CD4-positive, alpha-beta T cell treated with Interleukin-17A for 4 hours (primary cell): Measurements from ENCODE around the gene ADORA2B.
"Not testable (repeated sequence)": the region's sequence is repeated elsewhere in the genome, so short reads cannot be mapped to it uniquely, and the experiment has no call there.

Source experiments
- DNase-seq: peaks from one replicate; pipeline ENCODE4 v3.0.0-alpha.2; 2020; ENCODE audit warnings: mixed read lengths

ADORA2B gene

DNA sequence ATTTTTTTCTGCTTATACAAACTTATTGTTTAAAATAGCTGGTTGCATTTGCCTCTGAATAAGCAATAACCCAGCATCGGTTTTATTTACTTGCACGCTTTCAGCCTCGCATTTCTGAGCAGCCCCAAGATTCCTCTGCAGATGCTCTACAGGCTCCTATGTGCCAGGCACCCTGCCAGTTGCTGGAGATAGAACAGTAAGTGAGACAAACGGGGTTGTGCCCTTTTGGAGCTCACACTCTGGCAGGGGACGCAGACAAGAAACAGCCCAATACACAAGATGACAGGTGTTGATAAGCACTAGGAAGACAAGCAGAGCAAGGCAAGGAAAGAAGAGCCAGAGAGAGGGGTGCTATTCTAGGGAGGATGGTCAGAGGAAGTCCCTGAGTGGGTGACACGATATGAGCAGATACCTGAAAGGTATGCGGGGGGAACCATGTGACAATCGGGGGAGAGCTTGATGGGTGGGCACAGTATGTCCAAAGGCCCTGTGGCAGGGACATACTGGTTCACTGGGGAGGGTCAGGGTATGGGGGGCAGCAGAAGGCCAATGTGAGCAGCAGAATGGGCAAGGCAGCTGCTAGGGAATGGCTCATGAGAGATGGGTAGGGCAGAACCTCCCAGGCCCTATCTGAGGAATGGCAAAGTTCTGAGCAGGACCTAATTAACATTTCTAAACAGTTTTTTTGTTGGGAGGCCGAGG is 18.7 kb upstream of the ADORA2B start:
- no peak for DNase-seq

DNA sequence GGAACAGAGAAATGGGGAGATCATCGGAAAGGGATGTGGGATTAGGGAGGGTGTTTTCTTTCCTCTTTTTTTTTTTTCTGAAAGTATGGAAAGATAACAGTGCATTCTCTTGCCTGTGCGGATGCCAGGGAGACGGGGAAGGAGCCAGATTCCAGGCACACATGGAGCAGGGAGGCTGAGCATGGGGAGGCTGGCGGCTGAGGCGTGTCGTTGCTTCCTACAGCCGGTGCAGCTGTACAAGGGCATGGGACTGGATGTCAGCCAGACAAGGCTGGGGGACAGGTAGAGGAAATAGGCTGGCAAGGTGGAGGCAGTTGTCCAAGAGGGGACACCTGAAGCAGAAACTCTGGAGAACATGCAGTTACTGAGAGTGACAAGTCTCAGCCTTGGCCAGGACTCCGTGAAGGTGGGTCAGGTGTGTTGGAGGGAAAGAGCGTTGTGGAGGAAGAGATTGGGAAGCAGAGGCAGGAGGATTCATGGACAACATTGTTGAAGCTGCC is 16.6 kb upstream of the ADORA2B start:
- DNase-seq = no peak

DNA sequence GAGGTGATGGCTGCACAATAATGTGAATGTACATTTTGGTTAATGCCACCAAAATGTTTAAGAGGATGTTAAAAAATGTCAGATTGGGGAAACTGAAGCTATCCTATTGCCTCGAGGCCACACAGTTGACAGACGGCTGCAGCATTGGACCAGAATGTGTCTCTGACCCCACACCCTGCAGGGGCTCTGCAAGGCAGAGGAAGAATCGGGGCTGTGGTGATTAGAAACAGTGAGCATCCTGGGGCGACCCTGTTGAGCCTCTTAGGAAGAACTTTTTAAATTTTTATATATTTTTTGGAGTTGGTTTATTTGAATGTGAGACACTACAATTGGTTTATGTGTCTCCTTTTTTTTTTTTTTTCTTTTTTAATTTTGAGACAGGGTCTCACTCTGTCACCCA is 15.0 kb upstream of the ADORA2B start:
- no peak for DNase-seq

DNA sequence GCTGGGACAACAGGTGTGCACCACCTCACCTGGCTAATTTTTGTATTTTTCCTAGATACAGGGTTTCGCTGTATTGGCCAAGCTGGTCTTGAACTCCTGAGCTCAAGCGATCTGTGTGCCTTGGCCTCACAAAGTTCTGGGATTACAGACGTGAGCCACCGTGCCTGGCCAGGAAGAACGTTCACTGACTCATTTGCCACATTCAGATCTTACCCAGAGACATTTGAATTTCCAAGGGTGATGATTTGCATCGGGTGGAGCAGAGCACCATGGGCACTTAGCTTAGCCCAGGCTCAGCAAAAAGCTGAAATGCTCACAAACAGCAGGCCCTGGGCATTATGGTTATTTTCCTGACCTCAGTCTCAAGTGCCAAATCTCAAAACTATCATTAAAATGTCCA is 14.5 kb upstream of the ADORA2B start:
- DNase-seq = no peak

- DNase-seq = no peak
Measured at GRCh38 chr17:15931394-15931793, 13.5 kb upstream of the ADORA2B start.

DNA sequence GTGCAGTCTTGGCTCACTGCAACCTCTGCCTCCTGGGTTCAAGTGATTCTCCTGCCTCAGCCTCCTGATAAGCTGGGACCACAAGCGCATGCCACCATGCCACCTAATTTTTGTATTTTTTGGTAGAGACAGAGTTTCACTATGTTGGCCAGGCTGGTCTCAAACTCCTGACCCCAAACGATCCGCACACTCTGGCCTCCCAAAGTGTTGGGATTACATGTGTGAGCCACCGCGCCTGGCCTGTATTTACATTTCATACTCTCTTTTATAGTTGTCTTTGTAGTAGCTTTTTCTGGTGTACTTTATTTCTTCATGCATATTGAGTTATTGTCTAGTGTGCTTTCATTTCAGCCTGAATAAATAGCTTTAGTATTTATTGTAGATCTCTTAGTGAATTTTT is 10.1 kb upstream of the ADORA2B start:
- no peak for DNase-seq

DNA sequence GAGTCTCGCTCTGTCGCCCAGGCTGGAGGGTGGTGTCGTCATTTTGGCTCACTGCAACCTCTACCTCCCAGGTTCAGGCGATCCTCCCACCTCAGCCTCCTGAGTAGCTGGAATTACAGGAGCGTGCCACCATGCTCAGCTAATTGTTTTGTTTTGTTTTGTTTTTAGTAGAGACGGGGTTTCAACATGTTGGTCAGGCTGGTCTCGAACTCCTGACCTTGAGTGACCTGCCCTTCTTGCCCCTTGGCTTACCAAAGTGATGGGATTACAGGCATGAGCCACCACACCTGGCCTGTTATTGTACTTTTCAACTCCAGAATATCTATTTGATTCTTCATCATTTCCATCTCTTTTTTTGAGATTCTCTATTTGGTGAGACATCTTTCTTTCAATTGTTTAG is 9.0 kb upstream of the ADORA2B start:
- DNase-seq = no peak

DNA sequence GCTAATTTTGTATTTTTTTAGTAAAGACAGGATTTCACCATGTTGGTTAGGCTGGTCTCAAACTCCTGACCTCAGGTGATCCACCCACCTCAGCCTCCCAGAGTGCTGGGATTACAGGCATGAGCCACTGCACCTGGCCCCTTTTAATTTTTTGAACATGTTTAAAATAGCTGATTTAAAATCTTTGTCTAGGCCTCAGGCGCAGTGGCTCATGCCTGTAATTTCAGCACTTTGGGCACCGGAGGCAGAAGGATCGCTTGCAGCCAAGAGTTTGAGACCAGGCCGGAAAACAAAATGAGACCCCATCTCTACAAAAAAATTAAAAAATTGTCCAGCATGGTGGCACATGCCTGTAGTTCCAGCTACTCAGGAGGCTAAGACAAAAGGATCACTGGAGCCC is 8.4 kb upstream of the ADORA2B start:
- not testable (repeated sequence) for DNase-seq

- no peak for DNase-seq
Measured at GRCh38 chr17:15941781-15942180, 3.1 kb upstream of the ADORA2B start.

DNA sequence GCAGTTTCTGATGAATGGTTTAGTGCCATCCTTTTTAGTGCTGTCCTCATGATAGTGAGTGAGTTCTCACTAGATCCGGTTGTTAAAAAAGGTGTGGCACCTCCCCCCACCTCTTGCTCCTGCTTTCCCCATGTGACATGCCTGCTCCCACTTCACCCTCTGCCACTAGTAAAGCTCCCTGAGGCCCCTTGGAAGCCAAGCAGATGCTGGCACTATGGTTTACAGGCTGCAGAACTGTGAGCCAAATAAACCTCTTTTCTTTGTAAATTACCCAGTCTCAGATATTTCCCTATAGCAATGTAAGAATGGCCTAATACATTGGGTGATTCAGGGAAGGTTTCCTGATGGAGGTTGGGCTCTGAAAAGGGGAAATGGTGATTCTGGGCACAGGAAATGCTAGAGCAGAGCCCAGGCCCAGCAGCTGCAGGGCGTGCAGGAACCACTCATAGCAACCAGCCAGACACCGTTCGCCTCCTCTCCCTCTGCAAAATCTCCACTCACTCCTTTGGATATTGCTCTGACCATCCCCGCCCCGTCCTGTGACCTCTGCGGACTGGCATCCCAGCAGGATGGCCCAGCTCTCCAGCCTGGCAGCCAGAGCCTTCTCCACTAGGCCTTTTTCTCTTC is 2.6 kb upstream of the ADORA2B start:
- DNase-seq = no peak

GRCh38 chr17:15943971-15944758 is 765 bp upstream of the ADORA2B start:
- no peak for DNase-seq

GRCh38 chr17:15945527-15946191 is 729 bp downstream of the ADORA2B start:
- peak; percentile 18 for DNase-seq

GRCh38 chr17:15946611-15947120 is 1.7 kb downstream of the ADORA2B start:
- DNase-seq = no peak

GRCh38 chr17:15947271-15947670 is 2.3 kb downstream of the ADORA2B start:
- DNase-seq = no peak

- no peak for DNase-seq
Measured at GRCh38 chr17:15947976-15948752, 3.2 kb downstream of the ADORA2B start.

DNA sequence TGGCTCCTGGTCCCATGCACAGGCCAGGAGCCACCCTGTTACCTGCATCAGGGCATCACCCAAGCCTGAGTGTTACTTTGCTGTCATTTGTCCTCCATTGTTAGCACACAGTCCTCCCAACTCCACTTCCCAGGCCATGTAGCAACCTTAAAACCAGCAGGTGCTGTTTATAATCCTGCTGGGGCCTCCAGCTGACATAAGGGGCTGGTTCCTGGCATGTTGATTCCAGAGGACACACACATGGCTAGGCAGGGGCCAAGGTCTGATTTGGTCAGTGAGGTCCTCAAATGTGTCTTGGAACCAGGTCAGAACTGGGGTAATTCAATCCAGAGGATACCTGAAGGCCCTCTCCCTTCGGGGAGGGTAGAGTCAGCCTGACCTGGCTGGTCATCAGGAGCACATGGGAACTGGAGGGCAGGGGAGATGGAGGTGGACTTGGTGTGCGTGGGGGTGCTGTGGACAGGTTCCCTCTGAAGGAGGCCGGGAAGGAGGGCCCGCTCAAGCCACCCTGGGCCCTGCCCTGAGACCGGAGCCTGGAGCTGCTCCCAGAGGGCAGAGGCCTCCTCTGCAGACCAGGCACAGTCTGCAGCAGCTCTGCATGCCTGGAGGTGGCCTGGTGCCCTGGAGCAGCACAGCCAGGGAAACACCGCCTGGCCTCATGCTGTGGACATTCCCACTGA is 6.6 kb downstream of the ADORA2B start:
- DNase-seq = no peak

- DNase-seq = no peak
Measured at GRCh38 chr17:15952048-15952532, 7.2 kb downstream of the ADORA2B start.

- DNase-seq = no peak
Measured at GRCh38 chr17:15952916-15953790, 8.2 kb downstream of the ADORA2B start.

GRCh38 chr17:15954222-15954621 is 9.3 kb downstream of the ADORA2B start:
- no peak for DNase-seq

- DNase-seq = no peak
Measured at GRCh38 chr17:15955793-15956541, 11.0 kb downstream of the ADORA2B start.
